Retinal pigment epithelial cell (primary cell): ENCODE measurements around the gene HRG.

Experiments
- DNase-seq: peaks from one replicate; pipeline ENCODE4 v3.0.0-alpha.2; 2010; ENCODE audit warnings: low read depth
- H3K4me3 ChIP-seq: 2 replicates; pipeline ENCODE4 v1.5.1; 2011; ENCODE audit warnings: mild to moderate bottlenecking, low read length, control low read depth, moderate library complexity
- TF ChIP-seq, protein P1 (sequence below): conservative IDR thresholded peaks from 2 replicates; pipeline ENCODE4 v1.5.1; 2011; ENCODE audit warnings: low read depth, low read length, control low read depth, inconsistent platforms

HRG gene

DNA sequence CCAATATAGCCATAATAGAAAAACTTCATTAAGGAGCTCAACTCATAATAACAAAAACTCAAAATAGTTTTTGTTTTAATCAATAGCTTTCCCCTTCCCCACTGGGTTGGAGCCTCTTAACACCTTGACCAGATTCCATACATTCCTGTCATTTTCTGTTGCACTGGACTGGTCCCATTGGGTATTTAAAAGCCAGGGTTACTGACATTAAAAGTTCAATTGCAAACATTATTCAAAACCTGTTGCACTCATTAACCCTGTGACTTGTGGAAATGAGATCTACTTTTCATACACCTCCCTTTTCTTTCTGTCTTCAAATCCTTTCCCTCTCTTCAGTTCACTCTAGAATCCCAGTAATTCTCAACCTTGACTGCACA, 1.7 kb upstream of the HRG start:
- no peak for DNase-seq
- no peak overlapping the region for H3K4me3 ChIP-seq
- TF ChIP-seq, protein P1, sequence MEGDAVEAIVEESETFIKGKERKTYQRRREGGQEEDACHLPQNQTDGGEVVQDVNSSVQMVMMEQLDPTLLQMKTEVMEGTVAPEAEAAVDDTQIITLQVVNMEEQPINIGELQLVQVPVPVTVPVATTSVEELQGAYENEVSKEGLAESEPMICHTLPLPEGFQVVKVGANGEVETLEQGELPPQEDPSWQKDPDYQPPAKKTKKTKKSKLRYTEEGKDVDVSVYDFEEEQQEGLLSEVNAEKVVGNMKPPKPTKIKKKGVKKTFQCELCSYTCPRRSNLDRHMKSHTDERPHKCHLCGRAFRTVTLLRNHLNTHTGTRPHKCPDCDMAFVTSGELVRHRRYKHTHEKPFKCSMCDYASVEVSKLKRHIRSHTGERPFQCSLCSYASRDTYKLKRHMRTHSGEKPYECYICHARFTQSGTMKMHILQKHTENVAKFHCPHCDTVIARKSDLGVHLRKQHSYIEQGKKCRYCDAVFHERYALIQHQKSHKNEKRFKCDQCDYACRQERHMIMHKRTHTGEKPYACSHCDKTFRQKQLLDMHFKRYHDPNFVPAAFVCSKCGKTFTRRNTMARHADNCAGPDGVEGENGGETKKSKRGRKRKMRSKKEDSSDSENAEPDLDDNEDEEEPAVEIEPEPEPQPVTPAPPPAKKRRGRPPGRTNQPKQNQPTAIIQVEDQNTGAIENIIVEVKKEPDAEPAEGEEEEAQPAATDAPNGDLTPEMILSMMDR = no peak

DNA sequence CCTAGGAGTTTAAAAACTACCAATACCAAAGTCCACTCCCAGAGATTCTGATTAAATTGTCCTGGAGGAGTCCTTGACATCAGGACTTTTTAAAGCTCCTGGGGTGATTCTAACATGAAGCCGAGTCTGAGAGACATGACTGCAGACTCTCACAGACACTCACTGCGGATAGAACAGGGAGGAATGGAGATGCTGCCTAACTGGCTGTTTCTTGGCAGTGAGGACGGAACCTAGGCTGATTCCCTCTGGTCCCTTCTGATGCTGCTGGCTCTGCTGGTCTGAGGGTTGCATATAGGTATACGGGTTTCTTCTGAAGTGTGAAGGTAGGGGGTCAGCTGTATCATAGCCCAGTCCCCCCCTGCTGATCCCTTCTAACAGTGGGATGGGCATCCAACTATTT, 1.3 kb upstream of the HRG start:
- no peak for DNase-seq
- TF ChIP-seq, protein P1 = no peak

DNA sequence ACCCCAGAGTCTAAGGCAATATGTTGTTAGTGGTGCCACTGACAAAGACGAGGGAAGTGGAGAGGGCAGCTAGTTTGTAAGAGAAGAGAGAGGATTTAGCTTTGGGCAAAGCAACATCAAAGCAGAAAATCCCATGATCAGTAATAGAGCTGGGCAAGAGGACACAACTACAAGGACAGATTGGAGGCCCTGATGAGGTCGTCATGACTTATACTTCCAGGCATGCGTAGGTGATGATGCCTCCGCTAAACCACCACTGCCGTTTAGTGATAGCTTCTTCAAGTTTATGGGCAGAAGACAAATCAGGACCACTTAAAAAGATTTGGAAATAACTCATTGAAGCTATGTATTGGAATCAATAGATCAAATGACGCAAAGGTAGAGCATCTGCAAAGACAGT, 2.6 kb downstream of the HRG start:
- TF ChIP-seq, protein P1 = no peak
- DNase-seq = no peak
- H3K4me3 ChIP-seq = no peak overlapping the region

More for the DNA sequence above, 1.3 kb upstream of the HRG start:
- H3K4me3 ChIP-seq = no peak overlapping the region

DNA sequence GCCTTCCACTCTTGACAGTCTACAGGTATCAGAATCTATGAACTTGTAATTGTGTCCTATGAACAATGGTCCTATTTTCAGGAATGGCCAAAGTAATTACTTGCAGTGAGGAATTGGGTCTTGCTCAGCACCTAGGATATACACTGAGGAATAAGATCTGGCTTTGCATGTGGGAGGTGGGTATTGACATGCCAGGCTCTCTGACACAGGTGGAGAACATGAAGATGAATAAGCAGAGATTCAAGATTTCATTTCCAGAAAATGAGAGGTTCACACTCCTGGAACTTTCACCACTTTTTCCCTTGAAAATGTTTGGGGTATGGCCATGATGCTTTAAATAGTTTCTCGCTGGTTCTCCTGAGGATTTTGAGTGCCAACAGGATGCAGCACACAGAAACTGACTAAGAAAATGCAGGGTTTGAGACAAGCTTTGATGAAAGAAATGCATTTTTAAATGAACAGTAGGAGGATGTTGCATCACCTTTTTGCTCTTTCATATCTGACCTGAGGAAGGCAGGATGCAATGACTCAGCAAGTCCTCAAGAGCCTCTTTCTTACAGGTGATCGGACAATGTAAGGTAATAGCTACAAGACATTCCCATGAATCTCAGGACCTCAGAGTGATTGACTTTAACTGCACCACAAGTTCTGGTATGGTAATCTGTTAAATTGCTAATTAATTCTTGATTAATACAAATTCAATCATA, 3.7 kb downstream of the HRG start:
- TF ChIP-seq, protein P1 = no peak
- no peak for DNase-seq

DNA sequence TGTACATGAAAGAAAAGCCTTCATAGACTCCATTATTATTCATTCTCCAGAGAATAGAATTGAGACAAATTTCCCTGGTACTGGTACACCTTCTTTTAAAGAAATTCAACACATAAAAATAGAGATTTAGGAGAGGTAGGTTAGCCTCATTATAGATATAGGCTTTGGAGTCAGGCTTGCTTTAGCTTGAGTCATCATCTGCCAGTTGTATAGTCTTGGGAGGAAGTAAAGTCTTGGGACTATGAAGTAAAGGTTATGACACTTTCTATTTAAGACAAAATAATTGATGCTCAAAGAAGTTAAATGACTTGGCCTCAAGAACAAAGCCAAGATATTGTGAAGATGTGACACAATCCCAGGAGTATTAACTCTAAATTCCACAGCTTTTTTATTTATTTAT, 4.3 kb downstream of the HRG start:
- H3K4me3 ChIP-seq = no peak overlapping the region
- DNase-seq = no peak
- TF ChIP-seq, protein P1 = no peak

More for the DNA sequence above, 3.7 kb downstream of the HRG start:
- no peak overlapping the region for H3K4me3 ChIP-seq

DNA sequence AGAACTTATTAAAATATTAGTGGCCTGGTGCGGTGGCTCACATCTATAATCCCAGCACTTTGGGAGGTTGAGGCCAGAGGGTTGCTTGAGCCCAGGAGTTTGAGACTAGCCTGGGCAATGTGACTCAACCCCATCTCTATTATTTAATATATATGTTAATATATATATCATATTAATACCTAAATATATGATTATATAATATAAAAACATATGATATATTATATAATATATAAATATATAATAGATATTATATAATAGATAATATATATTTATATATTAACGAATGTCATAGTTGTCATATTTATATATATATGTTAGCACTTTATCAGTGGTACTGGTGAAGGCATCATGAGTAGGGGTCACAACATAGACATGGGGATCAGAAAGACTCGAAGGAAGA, 5.2 kb downstream of the HRG start:
- no peak overlapping the region for H3K4me3 ChIP-seq
- DNase-seq = no peak
- TF ChIP-seq, protein P1 = no peak

DNA sequence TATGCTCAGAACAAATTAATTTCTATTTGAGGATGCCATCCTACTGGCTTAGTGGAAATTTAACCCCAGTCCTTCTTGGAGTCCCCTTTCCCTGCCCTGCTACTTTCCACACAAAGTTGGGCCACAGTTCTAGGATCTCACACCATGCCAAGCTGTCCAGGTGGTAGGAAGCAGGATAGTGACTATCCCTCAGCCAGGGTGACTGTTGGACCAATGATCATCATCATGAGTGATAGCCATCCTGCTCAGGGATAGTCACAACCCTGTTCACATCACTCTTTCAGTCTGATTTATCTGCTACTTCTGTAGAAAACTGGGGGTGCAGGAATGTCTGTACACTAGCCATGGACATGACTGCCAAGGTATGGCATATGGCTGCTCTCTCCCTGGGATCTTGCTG, 12.8 kb downstream of the HRG start:
- TF ChIP-seq, protein P1 = no peak
- DNase-seq = no peak
- no peak overlapping the region for H3K4me3 ChIP-seq
